ENCODE measurements around the gene CNGA4. TPM values are rescaled to one million over a fixed set of nuclear protein-coding genes. Genes with fewer than 3 reads are reported as not detected.

Gene CNGA4, protein sequence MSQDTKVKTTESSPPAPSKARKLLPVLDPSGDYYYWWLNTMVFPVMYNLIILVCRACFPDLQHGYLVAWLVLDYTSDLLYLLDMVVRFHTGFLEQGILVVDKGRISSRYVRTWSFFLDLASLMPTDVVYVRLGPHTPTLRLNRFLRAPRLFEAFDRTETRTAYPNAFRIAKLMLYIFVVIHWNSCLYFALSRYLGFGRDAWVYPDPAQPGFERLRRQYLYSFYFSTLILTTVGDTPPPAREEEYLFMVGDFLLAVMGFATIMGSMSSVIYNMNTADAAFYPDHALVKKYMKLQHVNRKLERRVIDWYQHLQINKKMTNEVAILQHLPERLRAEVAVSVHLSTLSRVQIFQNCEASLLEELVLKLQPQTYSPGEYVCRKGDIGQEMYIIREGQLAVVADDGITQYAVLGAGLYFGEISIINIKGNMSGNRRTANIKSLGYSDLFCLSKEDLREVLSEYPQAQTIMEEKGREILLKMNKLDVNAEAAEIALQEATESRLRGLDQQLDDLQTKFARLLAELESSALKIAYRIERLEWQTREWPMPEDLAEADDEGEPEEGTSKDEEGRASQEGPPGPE
- 0.63 TPM in 1 of 2 replicates, not detected in the other for total RNA-seq (2014; rRNA removed; shearing (Covaris generic))

DNA sequence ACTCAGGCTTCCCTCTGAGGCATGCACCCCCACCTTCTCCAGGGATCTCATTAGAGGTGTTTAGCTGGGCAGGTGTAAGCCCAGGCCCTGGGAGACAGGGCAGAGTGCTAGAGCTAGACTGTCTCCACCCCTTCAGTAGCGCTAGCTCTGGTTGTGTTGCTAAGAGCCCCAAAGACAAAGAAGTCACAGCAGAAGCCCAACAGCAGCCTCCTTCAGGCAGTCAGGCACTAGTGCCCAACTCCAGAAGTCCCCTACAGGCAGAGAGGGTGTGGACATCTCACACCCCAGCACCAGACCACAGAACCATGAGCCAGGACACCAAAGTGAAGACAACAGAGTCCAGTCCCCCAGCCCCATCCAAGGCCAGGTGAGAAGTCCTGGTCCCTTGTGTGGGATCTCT, at the start of gene CNGA4:
Gene CNGA4 (plus strand): TSS at position 188 of the 400 bp plus-strand sequence. CDS start 118 bp downstream, at position 306.
- no peak for DNase-seq (ENCODE audit: low spot score)

- no peak for DNase-seq (ENCODE audit: low spot score)
Measured at GRCh38 chr11:6191742-6192141, 47.1 kb upstream of the CNGA4 start.

DNA sequence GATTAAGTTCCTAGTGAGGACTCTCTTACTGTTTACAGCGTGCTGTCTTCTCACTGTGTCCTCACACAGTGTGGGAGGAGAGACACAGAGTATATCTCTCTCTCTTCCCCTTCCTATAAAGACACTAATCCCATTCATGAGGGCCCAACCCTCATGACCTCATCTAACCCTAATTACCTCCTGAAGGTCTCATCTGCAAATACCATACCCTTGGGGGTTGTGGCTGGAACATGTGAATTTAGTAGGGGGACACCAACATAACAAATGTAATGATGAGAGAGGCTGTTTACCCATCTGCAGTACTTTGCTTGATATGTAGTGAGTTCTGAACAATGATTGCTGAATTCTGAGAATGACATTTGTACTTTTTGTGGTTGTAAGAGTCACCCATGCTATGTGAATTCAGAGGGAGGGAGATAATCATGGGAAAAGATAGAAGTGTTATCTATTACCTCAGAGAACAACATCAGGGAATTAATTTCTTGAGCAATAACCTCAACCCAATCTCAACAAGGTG, 44.8 kb upstream of the CNGA4 start:
- no peak for DNase-seq (ENCODE audit: low spot score)

GRCh38 chr11:6196396-6196795, 42.5 kb upstream of the CNGA4 start:
- DNase-seq (ENCODE audit: low spot score): no peak

DNA sequence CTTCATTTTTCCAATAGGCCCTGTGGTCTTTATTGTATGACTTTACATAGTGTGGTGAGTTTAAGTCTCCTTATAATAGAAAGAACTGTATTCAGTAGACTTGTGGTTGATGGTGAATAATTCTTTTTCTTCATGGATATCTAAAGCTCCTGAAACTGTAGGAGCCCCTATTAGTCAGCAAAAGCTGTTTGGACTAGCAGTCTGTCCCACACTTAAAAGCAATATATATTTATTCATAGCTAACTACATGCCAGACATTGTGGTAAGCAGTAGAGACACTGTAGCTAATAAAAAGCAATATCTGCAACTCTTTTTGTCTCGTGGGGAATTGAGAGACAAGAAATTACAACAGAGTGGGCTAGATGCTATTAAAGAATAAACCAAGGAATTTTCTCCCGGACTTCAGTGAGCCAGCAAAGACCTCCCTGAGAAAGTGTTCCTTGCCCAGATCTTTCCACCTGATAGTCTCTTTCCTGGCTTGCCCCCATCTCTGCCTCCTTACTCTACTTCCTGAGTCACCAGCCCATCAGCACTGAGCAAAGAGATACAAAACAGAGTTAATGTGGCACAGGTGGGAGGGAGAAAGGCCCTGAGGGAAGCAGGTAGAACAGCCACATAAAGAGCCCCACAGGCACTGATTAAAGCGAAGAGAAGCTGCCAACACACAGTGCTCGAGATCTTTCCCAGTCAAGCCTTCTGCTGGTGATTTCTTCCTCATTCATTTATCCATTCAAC, 41.3 kb upstream of the CNGA4 start:
- DNase-seq (ENCODE audit: low spot score): no peak

GRCh38 chr11:6199174-6199810, 39.6 kb upstream of the CNGA4 start, which contains the start of gene OR52W1:
OR52W1 (plus strand) TSS chr11:6199224; CDS start chr11:6199224, 0 bp downstream.
- no peak for DNase-seq (ENCODE audit: low spot score)

- no peak for DNase-seq (ENCODE audit: low spot score)
Measured at GRCh38 chr11:6200975-6201374, 37.9 kb upstream of the CNGA4 start.

GRCh38 chr11:6201481-6201880, 37.4 kb upstream of the CNGA4 start:
- no peak for DNase-seq (ENCODE audit: low spot score)

GRCh38 chr11:6202041-6202440, 36.8 kb upstream of the CNGA4 start:
- no peak for DNase-seq (ENCODE audit: low spot score)

DNA sequence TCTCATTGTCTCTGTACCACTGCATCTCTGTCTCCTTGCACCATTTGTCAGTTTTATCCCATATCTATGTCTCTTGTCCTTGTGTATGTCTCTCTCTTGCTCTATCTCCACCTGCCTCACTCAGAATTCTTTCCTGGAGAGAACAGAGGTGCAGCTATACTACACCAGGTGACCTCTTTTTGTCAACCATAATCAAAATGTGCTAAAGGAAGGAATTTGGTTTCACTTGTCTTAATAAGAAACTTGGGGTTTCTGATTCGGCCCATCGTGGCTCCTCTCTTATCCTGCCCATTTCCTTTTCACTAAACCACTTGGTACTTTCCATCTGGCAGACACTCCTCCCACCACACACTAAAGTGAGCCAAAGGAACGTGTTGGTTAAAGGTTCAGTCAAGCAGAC, 35.6 kb upstream of the CNGA4 start:
- no peak for DNase-seq (ENCODE audit: low spot score)

GRCh38 chr11:6204706-6205105, 34.2 kb upstream of the CNGA4 start:
- no peak for DNase-seq (ENCODE audit: low spot score)

DNA sequence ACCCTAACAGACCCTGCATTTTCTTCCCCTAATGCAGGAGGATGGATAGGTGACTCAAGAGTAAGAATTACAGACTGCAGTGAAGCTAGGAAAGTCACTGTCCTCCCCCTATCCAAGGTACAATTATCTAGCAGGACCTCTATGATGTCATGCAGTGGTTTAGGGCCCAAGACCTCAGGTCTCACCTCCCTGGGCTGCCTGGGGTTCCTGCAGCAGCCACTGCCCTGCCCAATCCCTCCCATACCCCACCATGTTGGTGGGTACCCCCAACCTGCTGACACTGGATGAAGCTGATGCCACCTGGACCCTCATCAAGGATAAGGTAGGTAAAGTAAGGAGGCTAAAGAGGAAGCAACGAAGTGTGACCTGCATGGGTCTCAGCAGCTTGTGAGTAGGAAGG, 33.5 kb upstream of the CNGA4 start, which contains the start of gene C11orf42:
Gene C11orf42 (plus strand): TSS at position 192 of the 400 bp plus-strand sequence. CDS start 59 bp downstream, at position 251.
- no peak for DNase-seq (ENCODE audit: low spot score)

- DNase-seq (ENCODE audit: low spot score): no peak
Measured at GRCh38 chr11:6206456-6207180, 32.3 kb upstream of the CNGA4 start.

- DNase-seq (ENCODE audit: low spot score): no peak
Measured at GRCh38 chr11:6209801-6210200, 29.1 kb upstream of the CNGA4 start.

DNA sequence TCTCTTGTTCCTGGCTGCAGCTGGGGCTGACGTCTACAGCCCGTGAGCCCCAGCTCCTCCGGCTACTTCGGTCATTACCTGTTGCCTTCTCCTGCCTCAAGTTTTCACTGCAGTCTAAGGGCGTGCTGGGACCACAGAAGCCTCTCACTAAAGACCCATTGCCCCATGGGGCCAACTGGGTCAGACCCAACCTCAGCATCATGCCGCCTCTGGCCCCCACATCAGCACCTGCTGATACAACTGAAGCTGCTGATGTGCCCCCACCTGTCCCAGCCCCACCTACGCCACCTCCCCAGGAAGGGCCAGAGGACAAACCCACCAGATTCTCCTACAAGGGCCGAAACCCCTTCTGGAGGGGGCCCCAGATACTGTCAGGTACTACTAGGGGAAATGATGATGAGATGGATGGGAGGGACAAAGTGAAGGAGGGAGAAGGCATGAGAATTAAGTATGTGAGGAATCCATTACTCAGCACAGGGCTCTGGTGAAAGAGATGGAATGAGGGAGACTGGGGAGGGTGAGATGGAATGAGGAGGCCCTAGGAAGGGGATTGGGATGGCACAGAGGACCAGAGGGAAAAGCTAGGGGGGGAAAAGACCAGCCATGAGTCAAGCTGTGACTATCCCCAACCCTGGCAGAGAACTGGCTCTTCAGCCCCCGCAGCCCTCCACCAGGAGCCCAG, 28.5 kb upstream of the CNGA4 start:
- DNase-seq (ENCODE audit: low spot score): no peak

DNA sequence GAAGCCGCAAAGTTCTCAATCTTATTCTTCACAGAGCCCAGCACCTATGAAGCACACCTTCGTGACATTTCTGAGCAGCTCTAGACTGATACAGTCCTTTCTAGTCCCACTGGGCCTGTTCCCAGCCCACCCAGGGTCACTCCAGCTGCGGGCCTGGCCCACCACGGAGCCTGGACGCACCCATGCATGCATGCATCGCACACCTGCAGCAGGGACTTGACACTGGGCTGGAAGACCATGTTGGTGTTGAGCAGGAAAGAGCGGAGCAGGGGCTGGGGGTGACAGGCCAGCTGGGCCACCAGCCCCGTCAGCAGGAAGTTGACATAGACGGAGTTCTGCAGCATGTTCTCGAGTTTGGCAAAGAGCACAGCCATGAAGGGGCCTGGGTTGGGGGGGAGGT, 24.4 kb upstream of the CNGA4 start:
- DNase-seq (ENCODE audit: low spot score): no peak

- DNase-seq (ENCODE audit: low spot score): no peak
Measured at GRCh38 chr11:6216501-6216900, 22.4 kb upstream of the CNGA4 start.

- DNase-seq (ENCODE audit: low spot score): no peak
Measured at GRCh38 chr11:6217722-6218121, 21.2 kb upstream of the CNGA4 start.

GRCh38 chr11:6219359-6219758, 19.5 kb upstream of the CNGA4 start:
- DNase-seq (ENCODE audit: low spot score): peak; percentile 83

DNA sequence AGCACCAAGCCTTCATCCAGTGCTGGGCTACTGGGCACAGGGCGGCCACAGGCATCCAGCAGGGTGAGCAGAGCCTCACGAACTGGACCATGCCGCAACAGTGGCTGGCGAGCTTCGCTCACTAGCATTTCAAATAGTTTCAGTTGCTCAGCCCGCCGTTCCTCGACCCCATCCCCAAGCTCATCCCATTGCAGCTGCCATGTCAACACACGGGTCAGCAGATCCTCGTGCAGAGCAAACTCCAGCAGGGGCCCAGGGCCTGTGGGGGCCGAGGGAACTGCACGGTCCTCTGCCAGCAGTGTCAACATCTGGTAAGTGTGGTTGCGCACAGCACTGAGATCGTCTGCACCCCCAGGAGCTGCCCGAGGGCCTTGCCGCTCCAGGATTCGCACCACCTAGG, 15.0 kb upstream of the CNGA4 start:
- no peak for DNase-seq (ENCODE audit: low spot score)
